Measurements from ENCODE around the gene POMT1.

DNA sequence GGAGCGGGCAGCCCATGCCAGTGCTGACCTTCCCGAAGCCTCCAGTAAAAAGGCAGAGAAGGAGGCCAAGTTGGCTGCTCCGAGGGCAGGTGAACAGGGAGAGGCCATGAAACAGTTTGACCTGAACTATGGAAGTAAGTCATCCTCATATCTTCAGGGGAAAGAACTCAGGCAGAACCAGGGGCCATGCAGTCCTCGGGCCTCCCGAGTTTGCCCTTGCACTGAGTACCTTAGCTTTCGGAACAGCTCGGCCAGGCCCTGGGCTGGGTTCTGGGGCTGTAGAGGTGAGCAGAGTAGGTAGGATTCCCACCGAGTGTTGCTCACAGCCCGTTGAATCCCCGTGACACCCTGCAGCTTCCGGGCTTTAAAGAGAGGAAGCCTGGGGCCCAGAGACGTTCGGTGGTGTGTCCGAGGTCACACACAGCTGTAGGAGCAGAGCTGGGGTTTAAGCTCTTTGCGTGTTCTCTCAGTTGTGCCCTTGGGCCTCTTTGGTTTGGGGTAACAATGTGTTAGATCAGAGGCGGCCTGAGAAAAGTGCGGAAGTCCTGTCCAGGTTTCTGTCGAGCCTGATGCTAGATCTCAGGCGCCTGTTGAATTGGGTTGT lies 24.8 kb upstream of the POMT1 start:
- TF ChIP-seq, protein P1, sequence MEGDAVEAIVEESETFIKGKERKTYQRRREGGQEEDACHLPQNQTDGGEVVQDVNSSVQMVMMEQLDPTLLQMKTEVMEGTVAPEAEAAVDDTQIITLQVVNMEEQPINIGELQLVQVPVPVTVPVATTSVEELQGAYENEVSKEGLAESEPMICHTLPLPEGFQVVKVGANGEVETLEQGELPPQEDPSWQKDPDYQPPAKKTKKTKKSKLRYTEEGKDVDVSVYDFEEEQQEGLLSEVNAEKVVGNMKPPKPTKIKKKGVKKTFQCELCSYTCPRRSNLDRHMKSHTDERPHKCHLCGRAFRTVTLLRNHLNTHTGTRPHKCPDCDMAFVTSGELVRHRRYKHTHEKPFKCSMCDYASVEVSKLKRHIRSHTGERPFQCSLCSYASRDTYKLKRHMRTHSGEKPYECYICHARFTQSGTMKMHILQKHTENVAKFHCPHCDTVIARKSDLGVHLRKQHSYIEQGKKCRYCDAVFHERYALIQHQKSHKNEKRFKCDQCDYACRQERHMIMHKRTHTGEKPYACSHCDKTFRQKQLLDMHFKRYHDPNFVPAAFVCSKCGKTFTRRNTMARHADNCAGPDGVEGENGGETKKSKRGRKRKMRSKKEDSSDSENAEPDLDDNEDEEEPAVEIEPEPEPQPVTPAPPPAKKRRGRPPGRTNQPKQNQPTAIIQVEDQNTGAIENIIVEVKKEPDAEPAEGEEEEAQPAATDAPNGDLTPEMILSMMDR (IDR thresholded peaks at IDR 0.05; ENCODE audit: insufficient read depth, low read length, poor library complexity, severe bottlenecking): no peak
- TF ChIP-seq EZH2phosphoT487 (conservative IDR thresholded peaks at IDR 0.05; ENCODE audit: low read length): no peak

All from SU-DHL-6 (cell line).